SK-N-SH (cell line): ENCODE data around the gene SLC25A21. TPM values are rescaled to one million over a fixed set of nuclear protein-coding genes. Genes with fewer than 3 reads are reported as not detected.
"Not testable (repeated sequence)": the region's sequence is repeated elsewhere in the genome, so short reads cannot be mapped to it uniquely, and the experiment has no call there.

ENCODE experiments used
- CTCF ChIA-PET: fragments of 300-600, 350-600 bp; formaldehyde crosslinking; extraction: SDS; loops from one replicate; lab custom pipeline; 2021; lab: Yijun Ruan, JAX
- POLR2A ChIA-PET: fragments of 350-600 bp; sonication (Branson Sonifier 250); formaldehyde crosslinking; extraction: SDS; loops from one replicate; lab custom pipeline; 2020; ENCODE audit warnings: antibody characterized with exemption, inconsistent platforms; lab: Yijun Ruan, JAX
- DNase-seq: peaks from one replicate; pipeline ENCODE4 v3.0.0; 2012
- H2AFZ ChIP-seq: fragments of 200-600 bp; sonication (generic); 2 replicates; pipeline ENCODE4 v1.8.1; 2016; ENCODE audit warnings: antibody characterized with exemption, mild to moderate bottlenecking, low read depth
- H3F3A ChIP-seq: fragments of 200-600 bp; sonication (generic); replicated peaks from 2 replicates; pipeline ENCODE3; 2016; ENCODE audit warnings: antibody characterized with exemption, mild to moderate bottlenecking; ENCODE audit not compliant: insufficient read depth
- H3K27ac ChIP-seq, 2 experiments: fragments of 200-500 bp in 1 of 2; fragments of 200-600 bp in 1 of 2; sonication (Bioruptor generic) in 1 of 2; sonication (generic), shearing (Covaris generic) in 1 of 2; 2 replicates each; pipeline versions ENCODE4 v1.5.1 to v1.6.1; 2014 to 2016; ENCODE audit warnings: low read depth in 2 of 2, inconsistent platforms in 1 of 2, low read length in 1 of 2, mild to moderate bottlenecking in 1 of 2, mixed read lengths in 1 of 2
- H3K27me3 ChIP-seq: fragments of 200-600 bp; sonication (generic), shearing (Covaris generic); 2 replicates; pipeline ENCODE4 v1.6.1; 2016; ENCODE audit warnings: mixed run types; ENCODE audit not compliant: insufficient read depth
- H3K36me3 ChIP-seq, 2 experiments: fragments of 200-500 bp in 1 of 2; fragments of 200-600 bp in 1 of 2; sonication (Bioruptor generic) in 1 of 2; sonication (generic) in 1 of 2; replicated peaks in 1 of 2; 2 replicates each; pipeline versions ENCODE3 to v1.5.1; 2014 to 2016; ENCODE audit warnings: low read length in 1 of 2, mild to moderate bottlenecking in 1 of 2; ENCODE audit not compliant: insufficient read depth in 2 of 2, control insufficient read depth in 1 of 2
- H3K4me1 ChIP-seq, 2 experiments: fragments of 200-500 bp in 1 of 2; fragments of 200-600 bp in 1 of 2; sonication (Bioruptor generic) in 1 of 2; sonication (generic), shearing (Covaris generic) in 1 of 2; 2 replicates each; pipeline versions ENCODE4 v1.5.1 to v1.6.1; 2014 to 2016; ENCODE audit warnings: low read depth in 1 of 2, low read length in 1 of 2, mixed run types in 1 of 2; ENCODE audit not compliant: insufficient read depth in 2 of 2, control insufficient read depth in 1 of 2
- H3K4me2 ChIP-seq: fragments of 200-600 bp; sonication (generic), shearing (Covaris generic); 2 replicates; pipeline ENCODE4 v1.6.1; 2017; ENCODE audit warnings: mixed run types
- H3K4me3 ChIP-seq, 2 experiments: fragments of 200-500 bp in 1 of 2; fragments of 200-600 bp in 1 of 2; sonication (Bioruptor generic) in 1 of 2; sonication (generic), shearing (Covaris generic) in 1 of 2; 2 replicates each; pipeline versions ENCODE4 v1.5.1 to v1.8.1; 2014 to 2016; ENCODE audit warnings: low read depth in 2 of 2, inconsistent platforms in 1 of 2, low read length in 1 of 2, mild to moderate bottlenecking in 1 of 2, mixed read lengths in 1 of 2, moderate library complexity in 1 of 2
- H3K79me2 ChIP-seq: fragments of 200-600 bp; sonication (generic); 2 replicates; pipeline ENCODE4 v1.8.1; 2017; ENCODE audit warnings: mild to moderate bottlenecking; ENCODE audit not compliant: insufficient read depth
- H3K9ac ChIP-seq: fragments of 200-600 bp; sonication (generic); 2 replicates; pipeline ENCODE4 v1.6.1; 2017; ENCODE audit warnings: mixed run types
- H3K9me2 ChIP-seq: fragments of 200-600 bp; sonication (generic); 2 replicates; pipeline ENCODE4 v1.6.1; 2017; ENCODE audit warnings: mixed run types
- H3K9me3 ChIP-seq: fragments of 200-600 bp; sonication (generic); 2 replicates; pipeline ENCODE4 v1.6.1; 2017; ENCODE audit warnings: mixed run types, mild to moderate bottlenecking, moderate library complexity
- H4K20me1 ChIP-seq: fragments of 200-600 bp; sonication (generic); 2 replicates; pipeline ENCODE4 v1.6.1; 2017; ENCODE audit warnings: mild to moderate bottlenecking, mixed run types; ENCODE audit not compliant: insufficient read depth
- CTCF ChIP-seq: fragments of 200-600 bp; sonication (generic); IDR thresholded peaks from 2 replicates; pipeline ENCODE4 v1.6.1; 2017; ENCODE audit warnings: antibody characterized with exemption, mild to moderate bottlenecking, moderate library complexity
- EZH2phosphoT487 ChIP-seq: fragments of 200-600 bp; sonication (generic); IDR thresholded peaks from 2 replicates; pipeline ENCODE4 v1.6.1; 2017; ENCODE audit warnings: low read depth, mixed run types, mild to moderate bottlenecking, antibody characterized with exemption, moderate library complexity, borderline replicate concordance
- FOSL2 ChIP-seq: IDR thresholded peaks from 2 replicates; pipeline ENCODE4 v1.4.0; 2012; ENCODE audit warnings: low read depth, mild to moderate bottlenecking, moderate library complexity, borderline replicate concordance
- GABPA ChIP-seq: IDR thresholded peaks from 2 replicates; pipeline ENCODE4 v1.4.0; 2012; ENCODE audit warnings: low read depth, mild to moderate bottlenecking
- IRF3 ChIP-seq: fragments of 150-350 bp; IDR thresholded peaks from 2 replicates; pipeline ENCODE4 v1.6.1; 2016; ENCODE audit warnings: mild to moderate bottlenecking, low read depth, low read length
- MXI1 ChIP-seq: IDR thresholded peaks from 2 replicates; pipeline ENCODE4 v1.6.1; 2012; ENCODE audit warnings: mild to moderate bottlenecking, low read depth, low read length, improper control_type of control experiment
- POLR2AphosphoS5 ChIP-seq: IDR thresholded peaks from 2 replicates; pipeline ENCODE4 v1.6.1; 2012; ENCODE audit warnings: low read depth, low read length
- RFX5 ChIP-seq: IDR thresholded peaks from 2 replicates; pipeline ENCODE4 v1.6.1; 2012; ENCODE audit warnings: mild to moderate bottlenecking, improper control_type of control experiment, low read length
- RXRA ChIP-seq: IDR thresholded peaks from 2 replicates; pipeline ENCODE4 v1.4.0; 2012; ENCODE audit warnings: low read depth, mild to moderate bottlenecking, borderline replicate concordance
- SMC3 ChIP-seq: IDR thresholded peaks from 2 replicates; pipeline ENCODE4 v1.6.1; 2012; ENCODE audit warnings: low read depth, low read length, improper control_type of control experiment
- TCF12 ChIP-seq: IDR thresholded peaks from 2 replicates; pipeline ENCODE4 v1.4.0; 2012
- USF1 ChIP-seq: IDR thresholded peaks from 2 replicates; pipeline ENCODE4 v1.4.0; 2012; ENCODE audit warnings: low read depth, borderline replicate concordance
- YY1 ChIP-seq: IDR thresholded peaks from 2 replicates; pipeline ENCODE4 v1.4.0; 2012; ENCODE audit warnings: low read depth, mild to moderate bottlenecking
- ZBTB33 ChIP-seq: IDR thresholded peaks from 2 replicates; pipeline ENCODE4 v1.4.0; 2012; ENCODE audit warnings: low read depth, borderline replicate concordance
- WGBS: methylation state at CpG from one replicate; pipeline ENCODE4 v1.1.6; 2017; ENCODE audit warnings: low lambda C conversion rate; 5-methylcytosine and 5-hydroxymethylcytosine counted together
- polyA plus RNA-seq, 3 experiments: library from polyadenylated mRNA; depleted of rRNA; stranded (reverse); fragments of >200 nt; gene quantifications; 2 replicates each; pipeline ENCODE4 v1.2.3, GENCODE V29; 2012

SLC25A21 gene
- polyA plus RNA-seq, 1 of the 3 experiments (the other 2 are of a cell fraction) = not detected

- Histone ChIP-seq H3K9me2 (no peaks in the 10 kb centered on the region), H3K79me2 (no peaks in the 10 kb centered on the region), H3K36me3 (no peaks in the 10 kb centered on the region), H3K27me3 (no peaks in the 10 kb centered on the region), H3K9me3 (no peaks in the 10 kb centered on the region), H3K27ac (no peak overlapping the region), H4K20me1 (no peaks in the 10 kb centered on the region), H3K4me3 (no peak overlapping the region), H3K9ac (no peak overlapping the region), H3K4me1 (no peaks in the 10 kb centered on the region), H2AFZ (no peak overlapping the region), H3F3A (no peaks in the 10 kb centered on the region), H3K4me2 (no peak overlapping the region)
- TF ChIP-seq YY1 (no peak), MXI1 (no peak), POLR2AphosphoS5 (no peak), SMC3 (no peak), IRF3 (no peak), ZBTB33 (no peak), FOSL2 (no peak), CTCF (no peak), GABPA (no peak), RFX5 (no peak), EZH2phosphoT487 (no peak), USF1 (no peak), RXRA (no peak), TCF12 (no peak)
- WGBS = 6% methylated on average over 3 of the region's 3 CpGs
- ChIA-PET CTCF (no interaction called here), POLR2A (no interaction called here)
- no peak for DNase-seq
Observed at GRCh38 chr14:37165794-37166193, 6.6 kb downstream of the SLC25A21 start.

- H3K36me3 ChIP-seq, H4K20me1 ChIP-seq, H3K9ac ChIP-seq, H3F3A ChIP-seq, H3K4me1 ChIP-seq, H3K4me3 ChIP-seq, H3K79me2 ChIP-seq, H3K9me2 ChIP-seq, H3K9me3 ChIP-seq, H3K4me2 ChIP-seq, DNase-seq, CTCF ChIA-PET, H3K27ac ChIP-seq, POLR2A ChIA-PET, H2AFZ ChIP-seq, H3K27me3 ChIP-seq: not testable (repeated sequence)
- no CpG with 5 or more reads among the region's 2 CpGs for WGBS
Observed at GRCh38 chr14:37162307-37162706, 10.1 kb downstream of the SLC25A21 start.
